ENCODE measurements around the gene KIF26B.

- TF ChIP-seq CTCF (IDR thresholded peaks at IDR 0.05) (no peak), EP300 (IDR thresholded peaks at IDR 0.05) (no peak)
These were observed 162.0 kb downstream of the KIF26B start for GRCh38 chr1:245316784-245317183.

Measured in tibial nerve (tissue), 4 donors.